ENCODE measurements around the gene MAPKAPK3.

MAPKAPK3 gene

DNA sequence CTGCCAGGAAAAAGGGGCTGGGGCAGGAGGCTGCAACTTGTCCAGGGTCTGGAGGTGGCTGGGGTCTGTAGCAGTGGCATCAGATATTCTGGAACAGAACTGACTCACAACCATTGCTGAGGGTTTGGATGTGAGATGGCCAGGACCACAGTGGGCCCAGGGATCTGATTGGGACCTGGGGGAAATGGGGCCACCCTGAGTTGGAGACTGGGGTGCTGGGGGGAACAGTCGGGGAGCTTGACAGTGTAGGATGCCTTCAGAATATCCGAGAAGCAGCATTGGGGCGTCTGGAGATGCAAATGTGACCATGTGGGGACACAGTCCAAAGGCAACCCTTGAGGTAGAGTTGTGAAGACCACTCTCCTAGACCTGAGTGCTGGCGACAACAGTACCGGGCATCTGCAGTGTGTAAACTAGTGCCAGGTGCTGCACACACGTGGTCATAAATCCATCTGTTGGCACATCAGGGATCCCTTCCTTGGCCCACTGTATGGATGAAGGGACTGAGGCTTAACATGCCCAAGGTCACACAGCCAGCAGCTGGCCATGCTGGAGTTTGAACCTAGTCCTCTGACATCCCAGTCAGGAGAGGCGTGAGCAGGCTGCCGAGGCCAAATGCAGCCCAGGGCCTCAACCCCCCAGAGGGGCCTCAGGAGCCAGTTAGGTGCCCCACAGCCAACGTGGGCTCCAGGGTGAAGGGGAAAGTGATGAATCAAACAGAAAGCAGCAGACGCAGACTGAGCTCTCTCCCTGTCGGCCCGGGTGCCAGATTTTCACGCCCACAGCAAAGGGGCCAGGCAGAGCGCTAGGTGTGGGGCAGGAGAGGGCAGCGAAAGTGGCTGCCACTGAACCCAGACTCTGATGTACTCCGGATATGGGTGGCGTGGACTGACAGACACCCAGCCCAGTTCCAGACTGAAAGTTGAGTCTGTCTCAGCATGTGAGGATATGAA, 28.9 kb upstream of the MAPKAPK3 start:
- no peak for DNase-seq (ENCODE audit: low read depth)

- no peak for DNase-seq (ENCODE audit: low read depth)
Observed at GRCh38 chr3:50588759-50589433, 28.1 kb upstream of the MAPKAPK3 start.

DNA sequence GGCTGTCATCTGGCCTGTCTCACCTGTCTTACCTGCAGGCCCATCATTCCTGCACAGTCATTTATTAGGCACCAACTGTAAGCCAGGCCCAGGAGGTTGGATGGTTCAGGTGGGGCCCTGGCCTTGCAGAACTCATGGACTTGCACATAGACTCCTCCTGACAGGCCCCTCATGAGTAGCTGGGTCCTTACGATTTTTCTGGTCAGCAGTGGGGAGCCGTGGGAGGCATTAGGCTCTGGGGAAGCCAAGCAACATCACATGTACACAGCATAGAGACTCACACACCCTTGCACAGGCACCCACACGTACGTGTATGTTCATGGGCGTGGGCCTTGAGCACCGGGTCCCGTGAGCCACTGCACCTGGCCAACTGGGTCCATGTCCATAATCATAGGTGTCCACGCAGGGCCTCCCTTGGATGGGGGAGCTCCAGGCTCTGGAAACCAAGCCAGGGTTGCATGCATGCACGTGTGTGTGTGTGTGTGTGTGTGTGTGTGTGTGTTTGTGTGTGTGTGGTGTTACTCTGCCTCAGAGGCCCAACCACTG, 25.7 kb upstream of the MAPKAPK3 start:
- DNase-seq (ENCODE audit: low read depth): no peak

DNA sequence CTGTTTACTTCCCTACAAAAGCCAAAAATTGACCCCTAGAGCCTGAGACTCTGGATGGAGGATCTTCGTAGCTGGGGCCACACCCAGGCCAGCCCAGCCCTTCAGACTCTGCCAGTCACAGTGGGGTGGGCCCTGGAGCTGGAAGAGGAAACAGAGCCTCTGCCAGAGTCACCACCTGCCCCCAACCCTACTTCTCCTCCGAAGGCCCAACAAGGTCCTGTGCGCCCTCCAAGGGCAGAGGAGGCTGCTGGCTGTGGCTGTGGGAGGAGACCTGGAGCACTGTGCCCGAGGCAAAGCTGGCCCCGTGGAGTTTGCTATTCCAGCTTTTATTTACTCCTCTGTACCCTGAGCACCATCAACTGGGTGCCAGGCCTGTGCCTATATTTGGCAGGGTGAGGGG, 24.4 kb upstream of the MAPKAPK3 start:
- no peak for DNase-seq (ENCODE audit: low read depth)

DNA sequence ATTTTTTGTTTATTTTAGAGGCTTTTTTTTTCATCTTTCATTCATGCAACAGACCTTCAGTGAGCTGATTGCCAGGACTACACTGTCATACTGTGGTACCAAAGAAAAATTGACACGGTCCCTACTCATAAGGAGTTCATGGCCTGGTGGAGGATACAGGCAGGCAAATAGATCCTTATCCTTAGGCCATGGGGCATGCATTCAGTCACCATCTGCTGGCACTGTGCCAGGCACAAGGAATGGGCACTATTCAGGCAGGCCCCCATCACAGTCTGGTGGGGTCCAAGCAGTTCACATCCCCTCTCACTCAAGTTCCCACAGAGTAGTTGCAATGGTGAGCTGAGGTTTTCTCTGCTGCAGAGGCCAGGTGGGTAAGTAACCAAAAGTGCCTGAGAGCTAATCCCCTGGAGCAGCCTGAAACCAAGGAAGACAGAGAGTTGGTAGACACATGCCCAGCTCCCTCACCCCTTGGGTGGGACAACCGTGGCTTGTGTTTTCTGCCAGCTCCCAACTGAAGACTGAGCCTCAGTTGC, 22.6 kb upstream of the MAPKAPK3 start:
- DNase-seq (ENCODE audit: low read depth): no peak

GRCh38 chr3:50599115-50599715, 17.7 kb upstream of the MAPKAPK3 start:
- no peak for DNase-seq (ENCODE audit: low read depth)

DNA sequence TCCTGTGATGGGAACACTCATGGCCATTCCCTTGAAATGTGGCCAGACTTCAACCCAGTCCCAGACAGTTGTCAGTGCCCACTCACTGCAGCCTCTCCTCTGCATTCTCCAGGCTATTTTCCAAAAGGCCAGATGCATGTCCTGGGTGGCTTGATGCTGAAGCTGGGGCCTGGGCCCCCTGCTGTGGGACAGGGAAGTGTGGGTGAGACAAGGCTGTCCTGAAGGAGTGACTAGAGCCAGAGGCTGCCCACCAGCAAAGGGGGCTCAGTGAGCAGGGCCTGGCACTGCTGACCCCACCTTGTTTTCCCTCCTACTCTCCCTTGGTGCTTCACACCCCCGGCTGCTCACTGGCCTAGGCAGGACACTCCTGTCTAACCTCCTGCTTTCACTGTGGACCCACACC, 17.2 kb upstream of the MAPKAPK3 start:
- no peak for DNase-seq (ENCODE audit: low read depth)

GRCh38 chr3:50600141-50600753, 16.7 kb upstream of the MAPKAPK3 start:
- DNase-seq (ENCODE audit: low read depth): no peak

- peak; percentile 60 for DNase-seq (ENCODE audit: low read depth)
Observed at GRCh38 chr3:50600841-50601591, 15.9 kb upstream of the MAPKAPK3 start.

- DNase-seq (ENCODE audit: low read depth): no peak
Observed at GRCh38 chr3:50602595-50603191, 14.3 kb upstream of the MAPKAPK3 start.

- DNase-seq (ENCODE audit: low read depth): no peak
Observed at GRCh38 chr3:50603261-50604109, 13.5 kb upstream of the MAPKAPK3 start.

- no peak for DNase-seq (ENCODE audit: low read depth)
Observed at GRCh38 chr3:50604110-50604621, 12.8 kb upstream of the MAPKAPK3 start.

- no peak for DNase-seq (ENCODE audit: low read depth)
Observed at GRCh38 chr3:50604628-50605588, 12.0 kb upstream of the MAPKAPK3 start.

GRCh38 chr3:50605901-50606326, 11.0 kb upstream of the MAPKAPK3 start:
- DNase-seq (ENCODE audit: low read depth): no peak

DNA sequence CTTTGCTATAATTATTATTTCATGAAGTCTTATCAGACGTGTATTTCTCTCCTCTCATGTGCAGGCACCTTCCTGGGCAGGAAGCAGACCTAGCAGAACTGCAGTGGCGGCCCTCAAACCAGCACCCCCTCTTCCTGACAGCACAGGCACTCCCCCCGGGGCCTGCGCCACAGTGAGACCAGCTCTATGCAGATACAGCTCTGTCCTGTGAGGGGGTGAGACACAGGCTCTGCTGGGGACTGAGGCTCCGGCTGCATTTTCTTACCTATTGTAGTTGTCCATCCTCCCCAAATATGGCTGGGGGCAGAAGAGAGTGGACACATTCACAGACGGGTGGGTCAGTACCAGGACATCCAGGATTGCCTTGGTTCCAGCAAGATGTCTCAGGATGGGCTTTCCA, 10.4 kb upstream of the MAPKAPK3 start:
- no peak for DNase-seq (ENCODE audit: low read depth)

GRCh38 chr3:50607271-50608091, 9.5 kb upstream of the MAPKAPK3 start:
- DNase-seq (ENCODE audit: low read depth): no peak

DNA sequence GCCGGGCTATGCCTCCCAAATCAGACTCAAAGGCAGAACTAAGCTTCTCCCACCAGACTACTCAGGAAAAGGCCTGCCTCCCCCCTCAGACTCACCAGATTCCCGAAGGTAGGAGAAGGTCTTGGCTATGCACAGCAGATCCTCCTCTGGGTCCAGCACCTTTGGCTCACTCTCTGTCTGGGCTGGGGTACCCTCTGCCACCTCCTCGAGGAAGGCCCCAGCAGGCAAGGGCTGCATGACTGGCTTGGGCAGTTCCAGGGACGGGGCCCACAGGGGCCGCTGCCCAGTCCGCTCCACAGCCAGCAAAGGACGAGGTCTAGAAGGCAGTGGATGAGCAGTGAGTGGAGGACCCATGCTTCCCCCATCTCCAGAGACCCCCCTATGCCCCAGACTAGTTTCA, 8.7 kb upstream of the MAPKAPK3 start:
- no peak for DNase-seq (ENCODE audit: low read depth)

All from non-pigmented ciliary epithelial cell (primary cell).